Stimulated activated CD4-positive, alpha-beta T cell treated with anti-CD3 and anti-CD28 coated beads, Interleukin-4, amount 100 ng/mL, for 24 hours (primary cell): ENCODE data around the gene AP3B1.

Experiments
- DNase-seq: peaks from one replicate; pipeline ENCODE4 v3.0.0-alpha.2; 2020

Gene AP3B1

GRCh38 chr5:78289911-78290310, 4.6 kb downstream of the AP3B1 start:
- no peak for DNase-seq

- no peak for DNase-seq
These were observed 6.3 kb downstream of the AP3B1 start for GRCh38 chr5:78288246-78288645.

DNA sequence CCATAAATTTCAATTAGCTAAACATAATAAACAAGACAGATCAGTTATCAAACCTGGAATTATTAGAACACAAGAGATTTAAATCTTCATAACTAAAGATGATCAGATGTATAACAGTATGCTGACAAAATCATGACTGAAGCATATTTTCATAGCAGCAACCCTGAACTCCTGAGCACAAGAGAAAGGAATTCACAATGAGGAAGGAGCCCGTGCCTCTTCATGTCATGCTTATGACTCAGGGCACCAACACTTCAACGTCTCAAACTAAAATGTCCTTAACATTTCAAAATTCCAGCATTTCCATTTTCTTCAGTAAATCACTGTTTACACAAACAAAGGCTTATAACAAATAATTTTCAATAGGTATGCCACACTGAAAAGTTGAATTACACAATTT, 6.7 kb downstream of the AP3B1 start:
- no peak for DNase-seq

GRCh38 chr5:78287169-78287568, 7.3 kb downstream of the AP3B1 start:
- DNase-seq = no peak

DNA sequence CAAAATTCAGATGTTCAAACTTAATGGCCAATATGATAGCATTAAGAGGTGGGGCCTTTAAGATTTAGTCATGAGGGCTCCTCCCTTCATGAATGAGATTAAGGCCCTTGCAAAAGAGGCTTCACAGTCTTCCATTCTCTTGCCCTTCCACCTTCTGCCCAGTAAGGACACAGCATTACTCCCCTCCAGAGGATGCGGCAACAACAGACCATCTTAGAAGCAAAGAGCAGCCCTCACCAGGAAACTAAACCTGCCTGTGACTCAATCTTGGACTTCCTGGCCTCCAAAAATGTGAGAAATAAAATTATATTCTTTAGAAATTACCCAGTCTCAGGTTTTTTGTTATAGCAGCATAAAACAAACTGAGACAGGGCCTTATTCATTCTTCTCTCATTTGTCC, 8.2 kb downstream of the AP3B1 start:
- no peak for DNase-seq

GRCh38 chr5:78283802-78284201, 10.7 kb downstream of the AP3B1 start:
- no peak for DNase-seq

DNA sequence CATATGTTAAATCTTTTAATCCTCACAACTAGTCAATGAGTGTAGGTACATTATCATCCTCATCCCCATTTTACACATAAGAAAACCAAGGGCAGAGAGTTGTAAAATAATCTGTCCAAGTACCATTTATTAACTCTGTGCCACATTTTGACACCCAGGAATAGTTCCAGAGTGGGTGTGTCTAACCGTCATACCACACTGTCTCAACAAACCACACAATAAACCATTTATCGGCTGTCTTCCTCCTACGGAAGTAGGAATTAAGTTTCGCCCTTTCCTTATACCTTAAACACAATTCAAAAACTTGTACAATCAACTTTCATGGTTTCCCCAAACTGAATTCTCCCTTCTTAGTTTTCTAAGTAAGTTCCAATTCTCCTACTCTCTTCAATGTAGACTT, 11.4 kb downstream of the AP3B1 start:
- no peak for DNase-seq

- no peak for DNase-seq
These were observed 14.2 kb downstream of the AP3B1 start for GRCh38 chr5:78280261-78280660.

DNA sequence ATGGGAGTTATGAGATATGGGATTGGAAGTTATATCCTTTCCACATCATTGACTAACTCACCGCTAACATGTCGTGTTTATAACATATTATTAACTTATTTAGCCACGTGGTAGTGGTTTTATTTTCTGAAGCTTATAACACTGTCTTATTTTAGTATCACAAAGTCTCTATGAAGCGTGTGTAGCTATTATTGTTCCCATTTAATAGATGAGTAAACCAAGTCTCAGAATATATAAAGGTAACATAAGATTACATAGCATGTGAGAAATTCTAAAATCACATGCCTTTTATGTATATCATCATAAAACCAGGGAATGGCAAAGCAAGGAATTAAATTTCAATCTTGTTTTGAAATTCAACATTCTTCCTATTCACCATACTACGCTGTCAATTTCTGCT, 15.3 kb downstream of the AP3B1 start:
- DNase-seq = no peak

GRCh38 chr5:78277715-78278114, 16.8 kb downstream of the AP3B1 start:
- no peak for DNase-seq

- no peak for DNase-seq
These were observed 18.4 kb downstream of the AP3B1 start for GRCh38 chr5:78275998-78276543.

DNA sequence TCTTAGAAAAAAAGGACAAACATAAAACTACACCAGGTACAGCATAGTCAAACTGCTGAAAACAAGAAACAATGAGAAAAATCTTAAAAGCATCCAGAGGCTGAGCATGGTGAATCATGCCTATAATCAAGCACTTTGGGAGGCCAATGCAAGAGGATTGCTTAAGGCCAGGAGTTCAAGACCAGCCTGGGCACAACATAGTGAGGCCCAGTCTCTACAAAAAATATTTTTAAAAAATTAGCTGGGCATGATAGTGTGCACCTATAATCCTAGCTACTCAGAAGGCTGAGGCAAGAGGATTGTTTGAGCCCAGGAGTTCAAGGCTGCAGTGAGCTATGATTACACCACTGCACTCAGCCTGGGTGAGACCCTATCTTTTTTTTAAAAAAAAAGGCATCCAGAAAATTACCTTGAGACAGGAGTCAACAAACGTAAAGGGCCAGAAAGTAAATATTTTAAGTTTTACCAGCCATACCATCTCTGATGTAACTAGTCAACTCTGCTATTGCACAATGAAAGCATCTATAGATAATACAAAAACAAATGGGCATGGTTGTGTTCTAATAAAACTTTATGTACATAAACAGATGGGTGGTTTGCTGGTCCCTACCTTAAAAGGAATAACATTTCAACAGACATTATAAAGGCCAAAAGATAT, 19.8 kb downstream of the AP3B1 start:
- no peak for DNase-seq

DNA sequence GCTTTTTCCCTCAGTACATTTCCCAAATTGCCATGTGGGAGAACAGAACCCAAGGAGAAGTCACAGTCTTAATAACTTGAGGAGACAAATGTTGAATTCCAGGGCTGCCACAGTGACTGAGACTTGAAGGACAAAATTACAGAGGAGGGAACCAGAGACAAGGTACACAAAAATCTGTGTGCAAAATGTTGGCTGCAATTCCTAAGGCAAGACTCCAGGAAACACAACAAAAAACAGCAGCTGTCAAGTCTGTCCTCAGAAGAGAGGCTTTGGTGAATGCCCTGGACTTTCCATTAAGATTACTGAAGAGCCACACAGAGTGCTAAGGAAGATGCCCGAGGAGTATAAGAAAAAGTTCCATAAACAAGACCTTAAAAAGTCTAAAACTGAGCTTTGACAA, 21.1 kb downstream of the AP3B1 start:
- DNase-seq = no peak

DNA sequence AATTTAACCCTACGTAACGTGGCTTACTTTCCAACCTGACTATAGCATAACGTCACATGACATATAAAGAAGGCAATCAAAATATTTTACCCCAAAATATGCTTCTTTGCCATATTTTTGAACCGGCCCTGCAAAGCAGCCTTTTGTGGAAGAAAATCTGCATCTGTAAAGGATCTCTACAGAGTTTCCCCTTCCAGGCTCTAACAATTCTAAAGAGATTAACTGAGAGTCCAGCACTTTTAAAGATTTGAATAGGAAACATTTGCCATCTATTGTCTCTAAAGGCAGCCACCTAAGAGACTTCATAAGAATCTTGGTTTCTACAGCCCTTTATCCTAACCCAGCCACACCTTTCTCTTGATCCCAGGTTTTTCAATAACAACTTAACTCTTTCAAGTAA, 22.7 kb downstream of the AP3B1 start:
- DNase-seq = no peak

- no peak for DNase-seq
These were observed 25.3 kb downstream of the AP3B1 start for GRCh38 chr5:78269088-78269703.

DNA sequence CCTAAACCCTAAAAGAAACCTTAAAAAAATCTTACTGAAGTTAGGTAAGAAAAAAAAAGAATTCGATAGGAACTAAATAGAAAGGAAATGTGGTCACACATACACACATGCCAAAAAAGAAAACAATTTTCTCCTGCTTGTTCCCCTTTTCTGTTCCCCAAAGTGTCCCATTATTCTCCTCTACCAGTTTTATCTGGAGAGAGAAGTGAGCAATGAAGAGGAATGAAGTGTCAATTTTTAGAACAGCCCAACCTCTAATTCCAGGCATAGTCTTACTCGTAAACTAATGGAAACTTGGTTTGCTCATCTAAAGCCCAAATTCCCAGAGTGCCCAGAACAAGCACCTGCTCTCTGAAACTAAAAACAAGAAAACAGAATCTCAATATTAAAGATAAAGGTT, 26.1 kb downstream of the AP3B1 start:
- DNase-seq = no peak

DNA sequence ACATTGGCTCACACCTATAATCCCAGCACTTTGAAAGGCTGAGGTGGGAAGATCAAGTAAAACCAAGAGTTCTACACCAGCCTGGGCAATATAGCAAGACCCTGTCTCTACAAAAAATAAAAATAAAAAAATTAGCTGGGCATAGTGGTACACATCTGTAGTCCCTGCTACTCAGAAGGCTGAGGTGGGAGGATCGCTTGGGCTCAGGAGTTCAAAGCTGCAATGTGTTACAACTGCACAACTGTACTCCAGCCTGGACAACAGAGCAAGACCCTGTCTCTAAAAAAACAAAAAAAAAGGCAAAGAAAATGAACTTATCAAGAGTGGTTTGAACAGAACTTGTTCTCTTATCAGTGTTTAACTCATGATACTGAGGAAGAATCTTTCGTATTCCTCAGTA, 29.3 kb downstream of the AP3B1 start:
- no peak for DNase-seq

DNA sequence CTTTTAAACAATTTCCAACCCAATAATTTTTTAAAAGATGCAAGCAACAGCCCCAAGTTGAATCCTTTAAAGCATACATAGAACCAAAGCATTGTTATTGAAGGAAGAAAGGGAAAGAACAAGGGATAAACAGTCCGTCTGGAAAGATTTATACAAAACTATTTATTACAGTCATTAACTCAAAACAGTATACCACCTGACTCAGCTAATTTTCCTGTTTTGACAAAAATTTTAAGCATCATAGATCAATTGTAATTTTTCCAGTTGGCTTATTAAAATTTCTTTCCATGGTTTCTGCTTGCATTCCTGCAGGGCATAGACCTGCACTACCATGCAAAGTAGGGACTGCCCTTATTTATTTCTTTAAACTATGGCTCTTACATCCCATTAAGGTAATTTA, 29.9 kb downstream of the AP3B1 start:
- no peak for DNase-seq

DNA sequence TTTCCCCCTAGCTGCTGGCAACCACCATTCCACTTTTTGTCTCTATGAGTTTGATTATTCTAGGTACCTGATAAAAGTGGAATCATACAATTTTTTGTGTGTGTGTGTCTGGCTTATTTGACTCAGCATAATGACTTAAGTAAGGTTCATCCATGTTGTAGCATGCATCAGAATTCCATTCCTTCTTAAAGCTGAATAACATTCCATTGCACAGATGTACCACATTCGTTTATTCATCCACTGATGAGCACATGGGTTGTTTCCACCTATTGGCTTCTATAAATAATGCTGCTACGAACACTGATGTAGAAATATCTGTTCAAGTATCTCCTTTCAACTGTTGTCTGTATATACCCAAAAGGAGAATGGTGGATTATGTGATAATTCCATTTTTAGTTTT, 33.7 kb downstream of the AP3B1 start:
- no peak for DNase-seq

- no peak for DNase-seq
These were observed 41.3 kb downstream of the AP3B1 start for GRCh38 chr5:78253201-78253600.

- DNase-seq = no peak
These were observed 41.8 kb downstream of the AP3B1 start for GRCh38 chr5:78252715-78253114.

DNA sequence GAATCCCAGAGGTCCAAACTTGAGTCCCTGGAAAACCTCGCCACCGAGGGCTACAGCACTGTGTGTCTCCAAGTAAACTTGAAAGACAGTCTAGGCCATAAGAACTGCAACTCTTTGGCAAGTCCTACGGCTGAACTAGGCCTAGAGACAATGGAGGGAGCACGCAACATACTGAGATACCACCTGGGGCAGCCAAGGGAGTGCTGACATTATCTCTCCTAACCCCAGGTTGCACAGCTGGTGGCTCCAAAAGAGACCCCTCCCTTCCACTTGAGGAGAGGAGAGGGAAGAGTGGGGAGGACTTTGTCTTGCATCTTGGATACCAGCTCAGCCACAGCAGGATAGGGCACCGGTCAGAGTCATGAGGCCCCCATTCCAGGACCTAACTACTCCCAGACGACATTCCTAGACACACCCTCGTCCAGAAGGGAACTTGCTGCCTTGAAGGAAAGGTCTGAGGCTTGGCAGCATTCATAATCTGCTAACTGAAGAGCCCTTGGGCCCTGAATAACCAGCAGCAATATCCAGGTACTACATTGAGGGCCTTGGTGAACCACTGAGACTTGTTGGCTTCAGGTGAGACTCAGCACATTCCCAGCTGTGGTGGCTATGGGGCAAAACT, 42.7 kb downstream of the AP3B1 start:
- DNase-seq = no peak

- DNase-seq = no peak
These were observed 49.4 kb downstream of the AP3B1 start for GRCh38 chr5:78245136-78245535.

DNA sequence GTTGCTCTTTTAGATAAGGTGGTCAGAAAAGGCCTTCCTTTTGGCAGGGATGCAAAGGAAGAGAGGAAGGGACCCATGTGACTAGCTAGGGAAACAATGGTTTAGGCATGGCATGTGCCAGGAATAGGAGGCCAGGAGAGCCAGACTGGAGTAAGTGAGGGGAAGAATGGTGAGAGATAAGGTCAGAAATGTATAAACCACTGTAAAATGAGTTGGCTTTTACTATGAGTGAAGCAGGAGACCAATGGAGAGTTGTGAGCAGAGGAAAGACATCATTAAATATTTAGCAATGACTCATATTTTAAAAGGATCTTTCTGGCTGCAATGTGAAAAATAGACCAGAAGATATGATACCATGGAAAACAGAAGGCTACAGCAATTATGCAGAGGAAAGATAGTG, 50.9 kb downstream of the AP3B1 start:
- no peak for DNase-seq

DNA sequence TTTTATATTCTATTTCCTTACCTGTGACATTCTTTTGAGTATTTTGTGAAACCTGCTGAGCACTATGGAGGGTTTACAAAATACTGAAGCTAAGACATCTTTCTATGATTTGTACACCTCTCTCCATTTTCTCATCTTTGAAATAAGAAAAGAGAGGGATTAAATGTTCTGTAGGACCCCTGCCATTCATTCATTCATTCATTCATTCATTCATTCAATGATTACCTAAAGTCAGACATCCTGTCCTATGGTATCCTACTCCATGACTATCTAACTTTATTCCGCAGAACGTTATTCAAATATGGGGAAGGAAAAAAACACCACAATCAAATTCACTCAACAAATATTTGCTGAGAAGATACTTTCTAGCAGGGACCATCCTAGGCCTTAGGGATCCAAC, 51.4 kb downstream of the AP3B1 start:
- no peak for DNase-seq
